ENCODE results near the gene DBNL. TPM values are rescaled to one million over a fixed set of nuclear protein-coding genes. Genes with fewer than 3 reads are reported as not detected.
A peak's percentile ranks its signal among the peaks of the same experiment; 100 is the strongest.

DBNL gene
- total and polyA plus RNA-seq, 2 donors (not counting 1 experiment from before 2014, with no cell fraction given), result 335 to 386 TPM

GRCh38 chr7:44073664-44074348, 29.3 kb downstream of the DBNL start:
- H3K79me2 ChIP-seq (ENCODE audit: control insufficient read depth, insufficient read depth, low read length), result peaks cover 32% of the 10 kb centered on the region
- peak overlapping the region; percentile 75 for H3K4me2 ChIP-seq (replicated peaks; ENCODE audit: low read depth, low read length, poor library complexity, severe bottlenecking)
- ChIA-PET POLR2A (interaction anchor here (0.7 to 1.9 kb wide), 2 partner anchors 15 to 24 kb away, joined by 3 to 4 read pairs; no protein-coding TSS in a partner anchor), CTCF (interaction anchor here (0.7 to 1.1 kb wide), 2 partner anchors 15 to 29 kb away, joined by 3 read pairs; partner anchors contain the start of gene DBNL)
- peak overlapping the region; percentile 60 for H3K9ac ChIP-seq (ENCODE audit: low read length)
- H4K20me1 ChIP-seq (ENCODE audit: control insufficient read depth, insufficient read depth, low read length, poor library complexity, severe bottlenecking), result peaks cover 19% of the 10 kb centered on the region
- no peak for TF ChIP-seq EZH2 (IDR thresholded peaks at IDR 0.05; ENCODE audit: borderline replicate concordance, insufficient read depth, low read depth, low read length, poor library complexity, severe bottlenecking)
- TF ChIP-seq CTCF (IDR thresholded peaks at IDR 0.05), result no peak
- peaks cover 75% of the 10 kb centered on the region for H3K4me1 Mint-ChIP-seq
- H3K4me3 Mint-ChIP-seq, result peak overlapping the region; percentile 72
- peak overlapping the region; percentile 90 to 98 for H3K27ac ChIP-seq (ENCODE audit: low read length in 2 of 2)
- H3K27ac Mint-ChIP-seq, result peak overlapping the region; percentile 95
- intact Hi-C loops (cut with micrococcal nuclease), result loop anchor here (1.0 to 2.0 kb wide), 4 partner anchors 8 to 127 kb away; partner anchors contain the start of genes POLM and YKT6
- peaks cover 54 to 73% of the 10 kb centered on the region in 2 donors for H3K4me1 ChIP-seq (ENCODE audit: control insufficient read depth in 2 of 2, insufficient read depth in 2 of 2, low read length in 2 of 2)
- H3K36me3 ChIP-seq (replicated peaks in 1 of 2; ENCODE audit: control extremely low read depth in 1 of 2, control insufficient read depth in 1 of 2, extremely low read depth in 1 of 2, insufficient read depth in 2 of 2, low read length in 1 of 2), result peaks cover 0 to 59% of the 10 kb centered on the region in 2 experiments
- no peaks in the 10 kb centered on the region for H3K27me3 ChIP-seq (replicated peaks in 1 of 4; ENCODE audit: control extremely low read depth in 1 of 4, control insufficient read depth in 3 of 4, insufficient read depth in 4 of 4, low read length in 3 of 4)
- 40% methylated on average over 19 of the region's 26 CpGs for WGBS (ENCODE audit: insufficient coverage)
- H3K4me3 ChIP-seq (ENCODE audit: control extremely low read depth in 1 of 5, extremely low read depth in 1 of 5, insufficient read depth in 1 of 5, low read depth in 2 of 5, low read length in 4 of 5), result peak overlapping the region in 4 of 5 experiments; percentile 1 to 37 (median 30)
- ATAC-seq (ENCODE audit: low read depth), result peak; percentile 96
- H3K9me3 ChIP-seq (ENCODE audit: control extremely low read depth in 1 of 3, control insufficient read depth in 2 of 3, insufficient read depth in 1 of 3, low read length in 2 of 3), result no peaks in the 10 kb centered on the region
- DNase-seq, result peak; percentile 91
- no peaks in the 10 kb centered on the region for H3K27me3 Mint-ChIP-seq
- H2AFZ ChIP-seq (ENCODE audit: insufficient read depth, low read depth, low read length, poor library complexity, severe bottlenecking), result peak overlapping the region; percentile 12
- no peaks in the 10 kb centered on the region for H3K9me3 Mint-ChIP-seq (ENCODE audit: insufficient read depth)

- Mint-ChIP-seq H3K4me3 (peak overlapping the region; percentile 72), H3K9me3 (ENCODE audit: insufficient read depth) (no peaks in the 10 kb centered on the region), H3K27me3 (no peaks in the 10 kb centered on the region), H3K27ac (peak overlapping the region; percentile 95), H3K4me1 (peaks cover 77% of the 10 kb centered on the region)
- DNase-seq, result no peak
- 27% methylated on average over 9 of the region's 13 CpGs for WGBS (ENCODE audit: insufficient coverage)
- ChIA-PET CTCF (interaction anchor here (0.7 to 1.2 kb wide), 4 partner anchors 13 to 30 kb away, joined by 3 to 4 read pairs (median 3); partner anchors contain the start of gene DBNL), POLR2A (interaction anchor here (0.7 kb wide), 1 partner anchor 23 kb away, joined by 3 read pairs; no protein-coding TSS in a partner anchor)
- peaks cover 59 to 78% of the 10 kb centered on the region in 2 donors for H3K4me1 ChIP-seq (ENCODE audit: control insufficient read depth in 2 of 2, insufficient read depth in 2 of 2, low read length in 2 of 2)
- peak overlapping the region; percentile 75 for H3K4me2 ChIP-seq (replicated peaks; ENCODE audit: low read depth, low read length, poor library complexity, severe bottlenecking)
- peak overlapping the region; percentile 90 to 98 for H3K27ac ChIP-seq (ENCODE audit: low read length in 2 of 2)
- peak overlapping the region; percentile 12 for H2AFZ ChIP-seq (ENCODE audit: insufficient read depth, low read depth, low read length, poor library complexity, severe bottlenecking)
- H3K4me3 ChIP-seq (ENCODE audit: control extremely low read depth in 1 of 5, extremely low read depth in 1 of 5, insufficient read depth in 1 of 5, low read depth in 2 of 5, low read length in 4 of 5), result peak overlapping the region in 4 of 5 experiments; percentile 1 to 37 (median 30)
- H3K36me3 ChIP-seq (replicated peaks in 1 of 2; ENCODE audit: control extremely low read depth in 1 of 2, control insufficient read depth in 1 of 2, extremely low read depth in 1 of 2, insufficient read depth in 2 of 2, low read length in 1 of 2), result peaks cover 0 to 64% of the 10 kb centered on the region in 2 experiments
- H3K9me3 ChIP-seq (ENCODE audit: control extremely low read depth in 1 of 3, control insufficient read depth in 2 of 3, insufficient read depth in 1 of 3, low read length in 2 of 3), result no peaks in the 10 kb centered on the region
- H3K9ac ChIP-seq (ENCODE audit: low read length), result peak overlapping the region; percentile 60
- peak; percentile 15 for ATAC-seq (ENCODE audit: low read depth)
- no peaks in the 10 kb centered on the region for H3K27me3 ChIP-seq (replicated peaks in 1 of 4; ENCODE audit: control extremely low read depth in 1 of 4, control insufficient read depth in 3 of 4, insufficient read depth in 4 of 4, low read length in 3 of 4)
- peaks cover 19% of the 10 kb centered on the region for H4K20me1 ChIP-seq (ENCODE audit: control insufficient read depth, insufficient read depth, low read length, poor library complexity, severe bottlenecking)
- intact Hi-C loops (cut with micrococcal nuclease), result loop anchor here (1.0 to 2.0 kb wide), 4 partner anchors 8 to 126 kb away; partner anchors contain the start of genes POLM and YKT6
- peaks cover 37% of the 10 kb centered on the region for H3K79me2 ChIP-seq (ENCODE audit: control insufficient read depth, insufficient read depth, low read length)
- TF ChIP-seq EZH2 (IDR thresholded peaks at IDR 0.05; ENCODE audit: borderline replicate concordance, insufficient read depth, low read depth, low read length, poor library complexity, severe bottlenecking) (no peak), CTCF (IDR thresholded peaks at IDR 0.05) (no peak)
Measured at GRCh38 chr7:44074349-44074695, 29.8 kb downstream of the DBNL start.
